Measurements from ENCODE around the gene FGF8.

The FGF8 gene

DNA sequence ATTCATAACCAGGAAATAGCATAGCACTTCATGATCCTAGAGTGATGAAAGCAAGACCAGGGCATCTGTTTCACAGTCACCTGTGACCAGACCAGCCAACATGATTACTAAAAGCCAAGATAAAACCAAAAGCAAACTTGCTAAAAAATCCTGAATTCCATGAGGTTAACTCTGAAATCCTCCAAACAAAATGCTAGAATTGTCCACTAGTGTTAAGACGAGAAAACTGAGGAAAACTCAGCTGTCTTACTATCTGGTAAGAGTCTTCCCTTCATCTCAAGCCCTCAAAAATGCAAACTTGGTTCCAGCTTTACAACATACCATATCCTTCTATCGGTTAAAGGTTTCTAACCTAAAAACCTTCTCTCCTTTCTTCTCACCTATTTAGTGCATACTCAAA is 8.6 kb upstream of the FGF8 start:
- DNase-seq (ENCODE audit: low read depth in 1 of 2, low spot score in 1 of 2): no peak
- no peaks in the 10 kb centered on the region for H3K27me3 ChIP-seq (ENCODE audit: insufficient read depth, poor library complexity, severe bottlenecking)
- no peak overlapping the region for H3K27ac ChIP-seq (replicated peaks)
- H3K4me3 ChIP-seq (replicated peaks; ENCODE audit: insufficient read depth, low read length): no peak overlapping the region
- TF ChIP-seq, protein P1, sequence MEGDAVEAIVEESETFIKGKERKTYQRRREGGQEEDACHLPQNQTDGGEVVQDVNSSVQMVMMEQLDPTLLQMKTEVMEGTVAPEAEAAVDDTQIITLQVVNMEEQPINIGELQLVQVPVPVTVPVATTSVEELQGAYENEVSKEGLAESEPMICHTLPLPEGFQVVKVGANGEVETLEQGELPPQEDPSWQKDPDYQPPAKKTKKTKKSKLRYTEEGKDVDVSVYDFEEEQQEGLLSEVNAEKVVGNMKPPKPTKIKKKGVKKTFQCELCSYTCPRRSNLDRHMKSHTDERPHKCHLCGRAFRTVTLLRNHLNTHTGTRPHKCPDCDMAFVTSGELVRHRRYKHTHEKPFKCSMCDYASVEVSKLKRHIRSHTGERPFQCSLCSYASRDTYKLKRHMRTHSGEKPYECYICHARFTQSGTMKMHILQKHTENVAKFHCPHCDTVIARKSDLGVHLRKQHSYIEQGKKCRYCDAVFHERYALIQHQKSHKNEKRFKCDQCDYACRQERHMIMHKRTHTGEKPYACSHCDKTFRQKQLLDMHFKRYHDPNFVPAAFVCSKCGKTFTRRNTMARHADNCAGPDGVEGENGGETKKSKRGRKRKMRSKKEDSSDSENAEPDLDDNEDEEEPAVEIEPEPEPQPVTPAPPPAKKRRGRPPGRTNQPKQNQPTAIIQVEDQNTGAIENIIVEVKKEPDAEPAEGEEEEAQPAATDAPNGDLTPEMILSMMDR (IDR thresholded peaks at IDR 0.05; ENCODE audit: insufficient read depth, low read length): no peak
- TF ChIP-seq SPI1 (IDR thresholded peaks at IDR 0.05; ENCODE audit: borderline replicate concordance, low read depth) (no peak), POLR2AphosphoS5 (IDR thresholded peaks at IDR 0.05; ENCODE audit: low read depth) (no peak), GABPA (IDR thresholded peaks at IDR 0.05; ENCODE audit: low read depth) (no peak)
- TF ChIP-seq, protein P2, sequence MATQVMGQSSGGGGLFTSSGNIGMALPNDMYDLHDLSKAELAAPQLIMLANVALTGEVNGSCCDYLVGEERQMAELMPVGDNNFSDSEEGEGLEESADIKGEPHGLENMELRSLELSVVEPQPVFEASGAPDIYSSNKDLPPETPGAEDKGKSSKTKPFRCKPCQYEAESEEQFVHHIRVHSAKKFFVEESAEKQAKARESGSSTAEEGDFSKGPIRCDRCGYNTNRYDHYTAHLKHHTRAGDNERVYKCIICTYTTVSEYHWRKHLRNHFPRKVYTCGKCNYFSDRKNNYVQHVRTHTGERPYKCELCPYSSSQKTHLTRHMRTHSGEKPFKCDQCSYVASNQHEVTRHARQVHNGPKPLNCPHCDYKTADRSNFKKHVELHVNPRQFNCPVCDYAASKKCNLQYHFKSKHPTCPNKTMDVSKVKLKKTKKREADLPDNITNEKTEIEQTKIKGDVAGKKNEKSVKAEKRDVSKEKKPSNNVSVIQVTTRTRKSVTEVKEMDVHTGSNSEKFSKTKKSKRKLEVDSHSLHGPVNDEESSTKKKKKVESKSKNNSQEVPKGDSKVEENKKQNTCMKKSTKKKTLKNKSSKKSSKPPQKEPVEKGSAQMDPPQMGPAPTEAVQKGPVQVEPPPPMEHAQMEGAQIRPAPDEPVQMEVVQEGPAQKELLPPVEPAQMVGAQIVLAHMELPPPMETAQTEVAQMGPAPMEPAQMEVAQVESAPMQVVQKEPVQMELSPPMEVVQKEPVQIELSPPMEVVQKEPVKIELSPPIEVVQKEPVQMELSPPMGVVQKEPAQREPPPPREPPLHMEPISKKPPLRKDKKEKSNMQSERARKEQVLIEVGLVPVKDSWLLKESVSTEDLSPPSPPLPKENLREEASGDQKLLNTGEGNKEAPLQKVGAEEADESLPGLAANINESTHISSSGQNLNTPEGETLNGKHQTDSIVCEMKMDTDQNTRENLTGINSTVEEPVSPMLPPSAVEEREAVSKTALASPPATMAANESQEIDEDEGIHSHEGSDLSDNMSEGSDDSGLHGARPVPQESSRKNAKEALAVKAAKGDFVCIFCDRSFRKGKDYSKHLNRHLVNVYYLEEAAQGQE (IDR thresholded peaks at IDR 0.05; ENCODE audit: insufficient replicate concordance, low read depth): no peak

DNA sequence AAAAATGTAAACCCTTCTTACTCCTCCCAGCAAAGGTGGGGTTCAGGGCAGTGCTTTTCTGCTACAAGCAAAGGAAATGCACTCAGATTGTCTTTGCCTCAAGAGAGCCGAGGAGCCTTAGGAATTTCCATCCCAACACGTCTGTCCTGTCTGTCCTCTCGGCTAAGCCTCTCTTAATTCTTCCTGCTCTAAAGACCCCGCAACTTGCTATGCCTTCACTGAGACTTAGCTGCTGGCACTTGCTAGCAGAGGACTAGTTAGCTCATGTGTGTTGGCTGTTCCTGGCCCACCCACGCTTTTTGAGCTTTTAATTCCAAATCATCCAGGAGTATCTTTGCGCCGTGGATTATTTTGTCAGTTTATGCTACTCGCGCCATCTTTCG is 7.8 kb upstream of the FGF8 start:
- no peak for DNase-seq (ENCODE audit: low read depth in 1 of 2, low spot score in 1 of 2)
- Histone ChIP-seq H3K27ac (replicated peaks) (peak overlapping the region; percentile 69), H3K4me3 (replicated peaks; ENCODE audit: insufficient read depth, low read length) (peak overlapping the region; percentile 95), H3K27me3 (ENCODE audit: insufficient read depth, poor library complexity, severe bottlenecking) (no peaks in the 10 kb centered on the region)
- TF ChIP-seq, protein P2 (IDR thresholded peaks at IDR 0.05; ENCODE audit: insufficient replicate concordance, low read depth): no peak
- TF ChIP-seq, protein P1 (IDR thresholded peaks at IDR 0.05; ENCODE audit: insufficient read depth, low read length): no peak
- TF ChIP-seq POLR2AphosphoS5 (IDR thresholded peaks at IDR 0.05; ENCODE audit: low read depth) (no peak), SPI1 (IDR thresholded peaks at IDR 0.05; ENCODE audit: borderline replicate concordance, low read depth) (no peak), GABPA (IDR thresholded peaks at IDR 0.05; ENCODE audit: low read depth) (no peak)

DNA sequence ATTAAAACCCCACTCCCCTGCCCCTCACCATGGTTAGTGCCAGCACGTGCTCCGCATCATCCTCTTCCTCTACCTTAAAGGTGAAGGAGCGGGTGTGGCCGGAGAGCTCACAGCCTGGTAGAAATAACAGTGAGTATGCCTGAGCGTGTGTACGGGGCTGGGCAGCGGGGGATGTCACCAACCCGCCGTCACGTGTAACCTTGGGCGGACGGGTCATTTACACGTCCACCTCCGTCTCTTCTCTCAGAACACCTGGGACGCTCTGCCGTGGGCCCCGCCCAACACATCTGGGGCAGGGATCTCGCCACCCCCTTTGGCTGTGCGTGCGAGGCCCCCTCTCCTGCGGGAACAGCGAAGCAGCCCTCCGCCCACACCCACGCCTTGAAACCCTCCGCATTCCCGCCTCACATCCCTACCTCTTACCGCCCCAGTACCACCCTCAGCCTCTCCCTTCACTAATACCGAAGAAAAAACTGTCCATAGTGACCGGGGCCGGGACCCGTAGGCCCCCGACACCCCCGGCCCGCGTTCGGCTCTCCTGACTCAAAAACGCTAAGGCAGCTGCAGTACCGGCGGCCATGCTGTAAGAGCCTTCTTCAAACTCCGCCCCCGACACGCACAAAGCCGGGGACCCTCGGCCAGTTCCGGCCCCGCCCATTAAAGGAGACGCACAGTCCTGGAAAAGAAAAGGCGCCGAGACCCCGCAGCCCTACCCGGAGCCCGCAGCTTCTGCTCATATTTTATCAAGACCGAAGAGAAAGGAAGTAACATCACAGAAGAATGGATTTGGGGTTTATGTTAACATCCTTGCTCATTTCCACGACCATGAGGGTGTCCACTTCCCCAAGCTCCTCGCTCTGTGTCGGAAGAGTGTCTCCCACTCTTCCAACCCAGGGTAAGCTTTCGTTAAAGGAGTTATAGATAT is 7.2 kb upstream of the FGF8 start, which contains the start of gene NPM3:
Gene NPM3 (minus strand): TSS at position 636 of the 925 bp plus-strand sequence. CDS start 56 bp downstream, at position 580.
- DNase-seq (ENCODE audit: low read depth in 1 of 2, low spot score in 1 of 2): peak; percentile 55 to 88
- Histone ChIP-seq H3K4me3 (replicated peaks; ENCODE audit: insufficient read depth, low read length) (peak within 1 kb of the TSS; percentile 95), H3K27ac (replicated peaks) (peak within 1 kb of the TSS; percentile 69), H3K27me3 (ENCODE audit: insufficient read depth, poor library complexity, severe bottlenecking) (no peaks in the 10 kb centered on the region)
- TF ChIP-seq, protein P2 (IDR thresholded peaks at IDR 0.05; ENCODE audit: insufficient replicate concordance, low read depth): peak; percentile 53
- no peak for TF ChIP-seq SPI1 (IDR thresholded peaks at IDR 0.05; ENCODE audit: borderline replicate concordance, low read depth)
- no peak; the same call in 1 of the 2 replicates for TF ChIP-seq GABPA (IDR thresholded peaks at IDR 0.05; ENCODE audit: low read depth)
- TF ChIP-seq, protein P1 (IDR thresholded peaks at IDR 0.05; ENCODE audit: insufficient read depth, low read length): no peak
- peak; percentile 78 for TF ChIP-seq POLR2AphosphoS5 (IDR thresholded peaks at IDR 0.05; ENCODE audit: low read depth)

All from HL-60 (cell line).